SIG-M5 (cell line): ENCODE results near the gene DNASE1L2.

ENCODE experiments used
- DNase-seq: peaks from one replicate; lab custom pipeline; 2025; lab: John Stamatoyannopoulos, UW

DNASE1L2 gene

GRCh38 chr16:2287916-2288547, 51.8 kb downstream of the DNASE1L2 start:
- DNase-seq = no peak
